Bone marrow (tissue), 2 donors: ENCODE data around the gene PFDN1.

Experiments used
- DNase-seq, 2 donors: peaks; one replicate each; lab custom pipeline; 2025; lab: John Stamatoyannopoulos, UW

The PFDN1 gene

GRCh38 chr5:140258873-140259272, 44.0 kb downstream of the PFDN1 start:
- DNase-seq = no peak

DNA sequence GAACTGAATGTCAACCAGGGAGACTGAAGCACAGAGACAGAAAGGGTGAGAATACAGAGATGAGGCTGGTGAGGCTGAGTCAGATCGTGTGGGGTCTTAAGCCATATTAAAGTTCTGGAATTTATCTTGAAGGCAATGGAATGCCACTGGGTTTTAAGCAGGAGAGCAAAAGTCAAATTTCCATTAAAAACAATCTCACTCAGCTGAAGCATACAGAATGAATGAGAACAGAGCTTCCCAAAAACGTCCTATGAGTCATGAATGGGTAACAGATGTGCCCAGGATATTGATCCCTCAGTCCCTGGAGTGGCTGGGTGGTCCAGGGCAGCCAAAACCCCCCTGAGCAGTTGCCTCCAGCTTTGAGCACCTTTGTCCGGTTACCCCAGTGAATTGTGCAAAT, 44.9 kb downstream of the PFDN1 start:
- DNase-seq = no peak

- no peak for DNase-seq
These were observed 46.2 kb downstream of the PFDN1 start for GRCh38 chr5:140256726-140257125.

GRCh38 chr5:140255460-140256157, 47.3 kb downstream of the PFDN1 start:
- DNase-seq = no peak

DNA sequence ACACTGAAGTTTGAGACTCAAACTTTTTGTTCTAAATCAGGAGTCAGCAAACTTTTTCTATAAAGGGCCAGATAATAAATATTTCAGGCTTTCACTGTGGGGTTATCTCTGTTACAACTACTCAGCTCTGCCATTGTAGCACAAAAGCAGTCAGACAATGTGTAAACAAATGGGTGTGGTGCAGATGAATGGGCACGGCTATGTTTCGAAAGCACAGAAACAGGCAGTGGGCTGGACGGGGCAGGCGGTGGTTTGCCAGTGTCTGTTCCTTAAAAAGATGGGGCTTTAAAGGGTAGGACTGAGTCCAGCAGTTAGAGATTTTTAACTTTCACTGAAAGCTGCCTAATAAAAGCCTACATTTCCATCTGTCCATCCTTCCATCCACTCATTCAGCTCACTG, 48.9 kb downstream of the PFDN1 start:
- peak in 1 of 2 donors; percentile 19 for DNase-seq

- no peak for DNase-seq
These were observed 50.3 kb downstream of the PFDN1 start for GRCh38 chr5:140252470-140253126.

GRCh38 chr5:140251527-140251973, 51.4 kb downstream of the PFDN1 start:
- DNase-seq = peak; percentile 20 to 90

- no peak for DNase-seq
These were observed 52.5 kb downstream of the PFDN1 start for GRCh38 chr5:140250386-140250785.

DNA sequence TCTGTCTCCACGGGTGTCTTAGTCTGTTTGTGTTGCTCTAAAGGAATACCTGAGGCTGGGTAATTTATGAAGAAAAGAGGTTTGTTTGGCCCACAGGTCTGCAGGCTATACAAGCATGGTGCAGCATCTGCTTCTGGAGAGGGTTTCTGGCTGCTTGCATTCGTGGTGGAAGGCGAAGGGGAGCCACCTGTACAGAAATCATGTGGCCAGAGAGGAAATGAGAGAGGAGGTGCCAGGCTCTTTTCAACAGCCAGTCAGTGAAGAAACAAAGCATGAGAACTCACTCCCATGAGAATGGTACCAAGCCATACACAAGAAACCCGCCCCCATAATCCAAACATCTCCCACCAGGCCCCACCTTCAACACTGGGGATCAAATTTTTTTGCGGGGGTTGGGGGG, 53.4 kb downstream of the PFDN1 start:
- DNase-seq = no peak

GRCh38 chr5:140248414-140248813, 54.5 kb downstream of the PFDN1 start:
- DNase-seq = no peak

GRCh38 chr5:140246378-140247122, 56.4 kb downstream of the PFDN1 start:
- DNase-seq = no peak

- DNase-seq = no peak
These were observed 57.0 kb downstream of the PFDN1 start for GRCh38 chr5:140245926-140246325.

DNA sequence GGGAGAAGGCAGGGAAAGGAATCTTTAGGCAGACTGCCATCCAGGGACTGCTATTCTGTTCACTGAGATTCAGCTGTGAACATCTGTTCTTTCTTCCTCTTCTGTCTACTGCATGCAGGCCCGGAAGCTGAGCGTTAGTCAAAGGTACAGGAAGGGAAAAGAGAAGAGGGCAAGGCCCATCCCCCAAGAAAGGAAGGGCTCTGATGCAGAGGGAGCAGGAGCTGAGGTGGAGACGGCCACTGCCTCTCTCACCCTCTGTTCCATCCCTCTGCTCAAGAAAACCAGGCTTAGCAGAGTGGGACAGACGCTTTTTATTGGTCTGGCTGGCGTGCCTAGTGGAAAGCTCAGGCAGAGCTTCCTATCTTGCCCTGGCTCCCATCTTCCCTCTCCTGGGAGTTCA, 57.6 kb downstream of the PFDN1 start:
- DNase-seq = peak in 1 of 2 donors; percentile 42

- DNase-seq = peak; percentile 52 to 58
These were observed 58.3 kb downstream of the PFDN1 start for GRCh38 chr5:140244525-140245025.

GRCh38 chr5:140243706-140244250, 59.1 kb downstream of the PFDN1 start:
- no peak for DNase-seq

GRCh38 chr5:140242890-140243585, 59.9 kb downstream of the PFDN1 start:
- no peak for DNase-seq

DNA sequence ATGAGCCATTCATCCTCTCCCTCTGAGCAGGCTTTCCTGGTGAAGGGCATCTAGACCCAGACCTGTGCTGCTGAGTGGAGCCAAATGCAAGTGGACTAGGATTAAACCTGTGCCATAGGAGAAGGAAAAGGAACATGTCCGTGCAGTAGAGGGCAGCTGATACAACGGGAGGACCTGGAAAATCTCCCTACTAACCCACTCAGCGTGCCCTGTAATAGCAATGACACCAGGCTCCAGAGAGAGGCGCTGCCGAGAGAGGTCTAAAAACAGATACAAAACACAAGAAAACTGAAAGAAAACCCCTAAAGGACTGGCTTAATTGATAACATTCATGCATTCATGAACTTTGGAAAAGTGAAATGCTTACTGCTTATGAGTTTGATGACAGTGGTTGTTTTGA, 60.8 kb downstream of the PFDN1 start:
- DNase-seq = no peak

DNA sequence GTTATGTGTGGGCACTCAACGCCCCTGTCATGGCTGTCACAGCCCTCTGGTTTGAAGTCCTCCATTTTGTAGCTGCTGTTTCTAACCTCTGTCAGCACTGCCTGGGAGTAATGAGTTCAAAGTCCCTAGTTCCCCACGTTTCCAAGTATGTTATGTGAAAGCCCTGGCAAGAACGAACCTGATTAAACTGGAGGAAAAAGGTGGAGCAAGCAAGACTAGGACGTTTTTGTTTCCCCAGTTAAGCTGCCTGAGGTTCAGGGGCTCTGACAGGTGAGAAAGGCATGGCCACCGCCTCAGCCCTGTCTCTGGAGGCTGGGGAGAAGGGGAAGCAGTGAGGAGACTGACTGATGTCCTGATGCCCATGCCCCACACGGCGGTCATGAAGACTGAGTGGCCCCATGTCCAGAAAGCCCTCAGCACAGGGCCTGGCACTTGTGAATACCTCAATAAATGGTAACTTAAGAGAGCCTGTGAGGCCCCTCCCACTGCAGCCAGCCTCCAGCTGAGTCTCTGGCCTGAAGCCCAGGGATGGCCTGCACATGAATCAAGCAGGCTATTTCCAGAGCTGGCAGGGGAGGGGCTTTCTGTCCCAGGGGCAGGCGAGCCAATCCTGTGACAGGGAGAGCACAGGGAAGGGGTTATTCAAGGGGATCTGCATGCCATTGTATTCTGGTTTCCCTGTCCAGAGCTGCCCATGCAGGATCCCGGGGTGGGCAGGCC, 61.8 kb downstream of the PFDN1 start:
- no peak for DNase-seq

DNA sequence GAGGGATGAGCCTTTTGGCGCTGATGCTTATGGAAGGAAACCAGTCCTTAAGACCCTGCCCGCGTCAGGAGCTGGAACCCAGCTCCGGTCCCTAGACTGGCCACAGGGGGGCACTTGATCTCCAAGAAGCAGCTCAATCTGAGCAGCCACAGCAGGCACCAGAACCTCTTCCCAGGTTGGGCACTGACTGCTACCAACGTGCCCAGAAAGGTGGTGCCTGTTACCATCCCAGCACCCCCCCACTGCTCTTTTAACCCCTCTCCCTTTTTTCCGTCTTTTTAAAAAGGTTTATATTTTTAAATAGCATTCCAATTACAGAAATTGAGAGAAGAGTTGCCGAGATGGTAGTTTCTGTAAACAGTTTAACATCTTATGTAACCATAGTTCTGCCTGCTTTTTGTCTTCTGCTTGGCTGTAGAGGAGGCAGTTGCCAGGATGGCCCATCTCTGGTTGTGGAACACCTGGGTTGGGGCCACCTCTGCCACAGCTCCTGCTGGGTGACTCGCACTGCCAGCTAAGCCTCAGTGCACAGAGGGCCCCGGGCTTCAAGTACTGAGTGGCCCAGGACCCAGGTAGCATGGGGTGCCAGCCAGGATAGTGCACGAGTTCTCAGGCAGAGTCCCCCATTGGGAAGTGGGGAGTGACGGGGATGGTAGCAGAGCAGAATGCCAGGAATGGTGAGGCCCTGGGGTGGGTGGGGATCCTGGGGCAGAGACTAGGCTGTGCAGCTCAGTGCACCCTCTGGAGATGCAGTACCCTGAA, 62.8 kb downstream of the PFDN1 start:
- peak; percentile 15 to 26 for DNase-seq

- no peak for DNase-seq
These were observed 63.4 kb downstream of the PFDN1 start for GRCh38 chr5:140239461-140239860.
